ENCODE results near the gene CYP2S1.

The CYP2S1 gene

GRCh38 chr19:41241859-41242258, 48.8 kb downstream of the CYP2S1 start:
- in situ Hi-C loops (cut with MboI; ENCODE audit: low pct_unique_long_range_greater_than_20kb, low sequenced_read_pairs, unreplicated experiment): no loop called here
- TF ChIP-seq CTCF (IDR thresholded peaks at IDR 0.05; ENCODE audit: extremely low read depth, insufficient read depth, missing control alignments): no peak
- no peak for DNase-seq (ENCODE audit: low spot score)

GRCh38 chr19:41244117-41244516, 51.1 kb downstream of the CYP2S1 start:
- no peak for TF ChIP-seq CTCF (IDR thresholded peaks at IDR 0.05; ENCODE audit: extremely low read depth, insufficient read depth, missing control alignments)
- in situ Hi-C loops (cut with MboI; ENCODE audit: low pct_unique_long_range_greater_than_20kb, low sequenced_read_pairs, unreplicated experiment): no loop called here
- DNase-seq (ENCODE audit: low spot score): no peak

- TF ChIP-seq CTCF (IDR thresholded peaks at IDR 0.05; ENCODE audit: extremely low read depth, insufficient read depth, missing control alignments): no peak
- no peak for DNase-seq (ENCODE audit: low spot score)
- in situ Hi-C loops (cut with MboI; ENCODE audit: low pct_unique_long_range_greater_than_20kb, low sequenced_read_pairs, unreplicated experiment): no loop called here
Measured at GRCh38 chr19:41245843-41246242, 52.8 kb downstream of the CYP2S1 start.

GRCh38 chr19:41248895-41249294, 55.9 kb downstream of the CYP2S1 start:
- TF ChIP-seq CTCF (IDR thresholded peaks at IDR 0.05; ENCODE audit: extremely low read depth, insufficient read depth, missing control alignments): no peak
- DNase-seq (ENCODE audit: low spot score): no peak
- in situ Hi-C loops (cut with MboI; ENCODE audit: low pct_unique_long_range_greater_than_20kb, low sequenced_read_pairs, unreplicated experiment): no loop called here

- in situ Hi-C loops (cut with MboI; ENCODE audit: low pct_unique_long_range_greater_than_20kb, low sequenced_read_pairs, unreplicated experiment): loop anchor here (10.0 kb wide), 1 partner anchor 45 kb away; no protein-coding TSS in a partner anchor
- DNase-seq (ENCODE audit: low spot score): no peak
Measured at GRCh38 chr19:41249707-41250423, 56.8 kb downstream of the CYP2S1 start.

DNA sequence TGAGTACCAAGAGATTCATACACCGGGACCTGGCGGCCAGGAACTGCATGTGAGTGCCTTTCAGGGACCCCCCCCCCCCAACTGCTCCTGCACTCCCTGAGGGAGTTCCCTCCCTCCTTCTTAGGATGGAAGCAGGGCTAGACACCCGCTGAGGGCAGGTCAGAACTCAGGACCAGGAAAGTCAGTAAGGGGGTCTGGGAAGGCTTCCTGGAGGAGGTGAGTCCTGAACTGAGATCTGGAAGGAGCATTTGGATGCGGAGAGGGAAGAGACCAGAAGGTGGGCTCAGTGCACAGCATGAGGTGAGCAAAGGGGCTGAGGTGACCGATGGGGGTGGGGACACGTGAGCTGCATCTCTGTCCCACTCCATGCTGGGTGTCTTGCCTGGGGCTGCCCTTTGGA, 60.6 kb downstream of the CYP2S1 start:
- no peak for TF ChIP-seq CTCF (IDR thresholded peaks at IDR 0.05; ENCODE audit: extremely low read depth, insufficient read depth, missing control alignments)
- in situ Hi-C loops (cut with MboI; ENCODE audit: low pct_unique_long_range_greater_than_20kb, low sequenced_read_pairs, unreplicated experiment): loop anchor here (10.0 kb wide), 1 partner anchor 49 kb away; no protein-coding TSS in a partner anchor
- DNase-seq (ENCODE audit: low spot score): no peak

More at GRCh38 chr19:41249707-41250423, 56.8 kb downstream of the CYP2S1 start:
- TF ChIP-seq CTCF (IDR thresholded peaks at IDR 0.05; ENCODE audit: extremely low read depth, insufficient read depth, missing control alignments): no peak

Measured in GM13977 (cell line).